ENCODE measurements around the gene HEATR5A. TPM values are rescaled to one million over a fixed set of nuclear protein-coding genes. Genes with fewer than 3 reads are reported as not detected.

Gene HEATR5A
- 62.0 and 76.5 TPM in 2 replicates for total RNA-seq

DNA sequence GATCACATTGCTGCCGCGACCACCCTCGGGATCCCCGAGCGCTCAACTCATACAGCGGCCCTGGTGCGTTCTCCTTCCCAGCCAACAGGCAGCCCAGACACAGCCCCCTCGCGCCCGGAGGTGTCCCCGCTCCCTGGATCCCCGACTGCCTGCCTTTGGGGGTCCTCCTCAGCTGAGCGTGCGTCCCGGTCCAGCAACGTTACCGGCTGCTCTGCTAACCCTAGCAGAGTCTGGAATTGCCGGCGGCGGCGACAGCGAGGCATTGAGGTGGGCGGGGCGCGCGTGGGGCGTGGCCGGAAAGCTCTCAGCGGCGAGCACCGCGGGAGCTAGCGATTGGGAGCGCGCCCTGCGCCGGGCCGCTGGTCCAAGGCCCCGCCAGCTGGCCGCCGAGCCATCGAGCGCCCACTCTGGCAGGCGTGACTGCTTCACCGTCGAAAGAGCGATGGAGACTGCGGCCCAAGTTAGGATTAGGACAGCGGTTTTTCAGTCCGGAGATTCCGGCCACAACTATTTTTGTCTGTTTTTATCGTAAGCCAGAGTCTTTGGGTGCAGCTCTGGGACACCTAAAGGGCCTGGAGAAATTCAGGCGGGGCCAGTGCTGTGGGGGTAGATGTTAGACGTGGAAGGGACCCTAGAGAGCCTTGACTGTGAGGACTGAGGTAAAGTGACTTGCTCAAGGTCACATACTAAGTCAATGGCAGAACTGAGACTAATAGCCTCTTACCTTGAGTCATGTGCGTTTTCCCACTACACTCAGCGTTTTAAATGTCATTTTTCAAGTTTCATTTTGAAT is at the start of gene HEATR5A:
TSS of gene HEATR5A (minus strand) at position 232 of the 793 bp plus-strand sequence. CDS start 17,575 bp downstream, outside the sequence.

DNA sequence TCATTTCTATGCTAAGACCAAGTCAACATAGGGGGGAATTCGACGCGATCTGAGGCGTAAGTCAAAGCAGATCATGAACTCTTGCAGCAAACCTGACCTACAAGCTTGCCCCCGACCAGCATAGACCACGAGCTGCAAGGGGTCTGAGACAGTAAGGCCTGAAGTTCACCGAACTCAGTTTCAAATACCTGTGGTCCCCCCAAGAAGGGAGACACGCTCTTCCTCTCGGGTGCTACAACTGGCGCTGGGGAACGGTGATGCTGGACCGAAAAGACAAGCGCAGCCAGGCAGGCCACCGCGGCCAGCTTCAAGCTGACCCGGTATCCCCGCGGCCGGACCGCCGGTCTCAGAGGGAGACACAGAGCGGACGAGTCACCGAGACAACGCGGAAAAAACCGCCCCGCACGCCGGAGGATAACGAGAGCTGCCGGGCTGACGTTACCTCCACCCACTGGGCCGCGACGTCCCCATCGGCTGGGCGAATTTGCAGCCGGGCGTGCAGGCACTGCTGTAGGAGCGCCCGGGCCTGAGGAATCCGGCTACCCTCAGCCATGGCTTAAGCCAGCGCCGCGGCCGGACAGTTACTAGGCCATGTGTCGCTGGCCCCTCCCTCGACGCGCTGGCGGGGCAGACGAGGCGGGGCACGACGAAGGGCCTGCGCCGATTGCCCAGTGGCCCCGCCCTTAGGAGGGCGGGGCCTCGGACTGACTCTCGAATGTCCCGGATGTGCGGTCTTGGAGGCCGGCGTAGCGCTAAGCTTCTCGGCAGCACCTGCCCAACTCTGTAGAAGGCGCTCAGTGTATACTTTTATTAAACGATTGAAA is 36.7 kb upstream of the HEATR5A start, which contains the start of gene DTD2:
TSS of gene DTD2 (minus strand) at position 666 of the 824 bp plus-strand sequence. CDS start at position 553, 113 bp downstream.

Other genes with a start within 250 kb of the HEATR5A start
- gene HECTD1, start 212.8 kb downstream of the HEATR5A start, total RNA-seq = 404 and 433 TPM in 2 replicates
- 38.9 and 41.1 TPM in 2 replicates for gene DTD2, start 37.0 kb upstream of the HEATR5A start, total RNA-seq
- not detected in 2 replicates for gene GPR33, start 67.5 kb upstream of the HEATR5A start, total RNA-seq
- 11.1 TPM in 2 replicates for gene NUBPL, start 140.9 kb upstream of the HEATR5A start, total RNA-seq